GM18909 (cell line): ENCODE results near the gene OR52M1.

ENCODE experiments used
- ATAC-seq: cut with Tn5 transposase; IDR thresholded peaks from one replicate; pipeline ENCODE4 v1.9.1; 2021; ENCODE audit warnings: mild to moderate bottlenecking; ENCODE audit not compliant: unreplicated experiment, poor library complexity

Gene OR52M1

DNA sequence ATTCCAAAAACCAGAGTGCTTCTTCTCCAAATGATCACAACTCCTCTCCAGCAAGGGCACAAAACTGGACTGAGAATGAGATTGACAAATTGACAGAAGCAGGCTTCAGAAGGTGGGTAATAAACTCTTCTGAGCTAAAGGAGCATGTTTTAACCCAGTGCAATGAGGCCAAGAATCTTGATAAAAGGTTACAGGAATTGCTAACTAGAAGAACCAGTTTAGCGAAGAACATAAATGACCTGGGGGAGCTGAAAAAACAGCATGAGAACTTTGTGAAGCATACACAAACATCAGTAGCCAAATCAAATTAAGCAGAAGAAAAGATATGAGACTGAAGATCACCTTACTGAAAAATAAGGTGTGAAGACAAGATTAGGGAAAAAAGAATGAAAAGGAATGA is 15.5 kb downstream of the OR52M1 start:
- ATAC-seq: no peak

DNA sequence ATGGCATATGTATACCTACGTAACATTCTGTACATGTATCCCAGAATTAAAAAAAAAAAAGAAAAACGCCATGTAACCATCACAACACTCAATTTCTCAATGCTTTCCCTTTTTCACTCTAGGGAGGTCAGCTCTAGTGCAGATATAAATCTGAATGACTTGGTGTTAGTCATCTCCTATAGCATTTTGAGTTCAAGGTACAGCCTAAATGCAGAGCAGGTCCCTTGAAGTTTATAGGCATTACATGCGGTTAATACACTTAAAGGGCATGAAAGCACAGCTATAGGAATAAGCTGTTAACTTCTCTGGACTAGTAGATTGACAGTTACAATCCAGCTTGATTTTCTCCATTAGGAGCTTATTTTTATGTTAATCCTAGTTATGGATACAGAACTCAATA is 20.4 kb downstream of the OR52M1 start:
- ATAC-seq: no peak

DNA sequence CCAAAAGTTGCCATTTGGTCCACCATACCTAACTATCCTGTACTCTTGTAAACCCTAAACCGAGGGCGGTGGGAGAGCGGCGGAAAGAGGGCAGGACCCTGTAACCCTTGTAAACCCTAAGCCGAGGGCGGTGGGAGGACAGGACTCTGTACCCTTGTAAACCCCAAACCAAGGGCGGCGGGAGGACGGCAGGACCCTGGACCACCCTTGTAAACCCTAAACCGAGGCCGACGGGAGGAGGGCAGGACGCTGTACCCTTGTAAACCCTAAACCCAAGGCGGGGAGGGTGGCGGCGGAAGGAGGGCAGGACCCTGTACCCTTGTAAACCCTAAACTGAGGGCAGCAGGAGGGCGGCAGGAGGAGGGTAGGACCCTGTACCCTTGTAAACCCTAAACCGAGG is 24.1 kb downstream of the OR52M1 start:
- ATAC-seq: no peak

DNA sequence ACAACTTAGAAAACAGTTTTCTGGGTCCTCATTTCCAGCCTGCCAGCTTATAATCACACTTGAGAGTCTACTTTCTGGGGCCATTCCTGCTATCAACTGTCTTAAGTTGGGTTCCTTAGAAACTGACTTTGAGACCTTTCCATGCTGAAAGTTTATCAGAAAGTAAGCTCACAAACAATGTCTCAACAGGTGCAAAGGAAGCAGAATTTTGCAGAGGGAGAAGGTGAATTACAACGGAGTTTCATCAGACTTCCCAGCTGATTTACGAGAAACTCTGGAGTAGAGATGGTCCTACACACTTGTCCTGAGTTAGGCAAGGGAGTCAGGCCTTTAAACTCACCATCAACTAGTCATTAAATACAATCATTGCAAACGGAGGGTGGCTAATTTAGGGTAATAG is 31.9 kb downstream of the OR52M1 start:
- ATAC-seq: no peak

DNA sequence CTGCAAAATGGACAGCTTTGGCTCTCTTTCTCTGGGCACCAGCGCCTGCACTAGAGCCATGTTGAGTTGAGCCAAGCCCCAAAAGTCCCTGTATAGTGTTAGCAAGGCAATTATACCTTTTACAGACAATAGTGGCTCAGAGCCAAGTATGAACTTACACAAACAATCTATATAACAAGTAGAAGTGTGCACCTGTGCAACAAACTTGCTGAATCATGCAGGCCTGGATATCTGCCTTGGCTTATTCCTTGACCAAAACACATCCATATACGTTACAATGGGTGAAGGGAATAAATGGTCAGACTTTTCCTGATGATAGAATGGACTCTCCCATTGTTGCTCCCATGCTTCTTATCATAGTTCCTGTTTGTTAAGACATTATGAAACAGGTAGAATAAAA is 32.8 kb downstream of the OR52M1 start:
- no peak for ATAC-seq

DNA sequence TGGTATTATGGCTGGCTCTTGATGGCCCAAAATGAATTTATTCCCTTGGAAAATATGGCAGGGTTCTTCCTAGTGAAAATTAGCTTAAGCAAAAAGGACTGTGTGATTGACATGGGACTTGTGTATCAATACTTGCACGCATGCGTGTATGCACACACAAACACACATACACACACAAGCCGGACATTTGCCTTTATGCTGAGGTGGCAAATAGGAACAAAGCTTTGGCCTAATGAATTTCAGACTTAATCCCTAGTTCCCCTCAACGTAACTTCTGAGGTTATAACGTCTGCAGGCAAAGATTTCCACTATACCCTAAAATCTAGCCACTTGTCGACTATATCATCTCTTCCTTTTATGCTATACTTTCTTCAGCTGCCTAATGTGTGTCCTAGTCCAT is 33.6 kb downstream of the OR52M1 start:
- ATAC-seq: no peak

DNA sequence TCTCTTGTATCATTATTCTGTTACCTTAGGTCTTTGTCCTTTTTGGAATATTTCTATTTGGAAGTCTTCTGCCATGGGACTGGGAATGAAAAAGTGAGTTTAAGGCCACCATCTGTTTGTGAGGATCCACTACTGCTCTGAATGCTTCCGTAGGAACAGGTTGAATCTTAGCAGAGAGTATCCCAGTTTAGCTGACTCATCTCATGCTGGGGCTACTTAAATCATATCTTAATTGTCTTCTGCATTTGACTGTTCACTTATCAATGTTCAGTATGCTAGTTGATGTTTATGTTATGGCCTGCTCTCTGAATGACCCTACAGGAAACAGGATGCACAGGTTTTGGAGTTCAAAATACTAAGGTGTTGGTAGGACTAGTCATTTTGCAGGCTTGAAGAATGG is 35.1 kb downstream of the OR52M1 start:
- no peak for ATAC-seq

DNA sequence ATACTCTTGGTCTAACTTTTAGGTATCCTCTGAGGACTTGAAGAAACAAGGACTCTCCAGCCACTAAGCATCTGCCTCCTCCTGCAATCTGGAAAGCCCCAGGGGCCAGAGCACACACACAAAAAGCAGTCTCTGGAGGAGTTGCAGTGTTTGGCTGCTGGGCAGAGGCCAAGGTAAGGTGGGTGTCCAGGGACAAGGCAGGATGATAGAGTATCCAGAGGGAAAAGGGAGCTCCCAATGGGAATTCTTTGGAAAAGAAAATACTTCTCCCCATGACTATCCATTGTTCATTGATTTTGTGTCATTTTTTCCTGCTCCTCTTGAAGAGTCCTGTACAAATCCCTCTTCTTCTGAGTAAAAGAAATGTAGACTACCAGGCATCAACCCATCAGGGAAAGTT is 36.5 kb downstream of the OR52M1 start, which contains the start of gene OR52I2:
OR52I2 (plus strand) TSS at position 301 of the 400 bp plus-strand sequence.
- ATAC-seq: no peak

DNA sequence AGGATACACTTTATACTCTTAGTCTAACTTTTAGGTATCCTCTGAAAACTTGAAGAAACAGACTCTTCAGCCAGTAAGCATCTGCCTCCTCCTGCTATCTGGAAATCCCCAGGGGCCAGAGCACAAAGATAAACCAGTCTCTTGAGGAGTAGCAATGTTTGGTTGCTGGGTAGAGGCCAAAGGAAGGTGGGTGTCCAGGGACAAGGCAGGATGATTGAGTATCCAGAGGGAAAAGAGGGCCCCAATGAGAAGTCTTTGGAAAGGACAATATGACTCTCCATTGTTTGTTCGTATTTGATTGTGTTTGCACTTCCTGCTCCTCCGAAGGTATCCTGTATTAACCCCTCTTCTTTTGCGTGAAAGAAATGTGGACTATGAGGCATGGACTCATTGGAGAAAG is 44.0 kb downstream of the OR52M1 start:
- ATAC-seq: no peak

DNA sequence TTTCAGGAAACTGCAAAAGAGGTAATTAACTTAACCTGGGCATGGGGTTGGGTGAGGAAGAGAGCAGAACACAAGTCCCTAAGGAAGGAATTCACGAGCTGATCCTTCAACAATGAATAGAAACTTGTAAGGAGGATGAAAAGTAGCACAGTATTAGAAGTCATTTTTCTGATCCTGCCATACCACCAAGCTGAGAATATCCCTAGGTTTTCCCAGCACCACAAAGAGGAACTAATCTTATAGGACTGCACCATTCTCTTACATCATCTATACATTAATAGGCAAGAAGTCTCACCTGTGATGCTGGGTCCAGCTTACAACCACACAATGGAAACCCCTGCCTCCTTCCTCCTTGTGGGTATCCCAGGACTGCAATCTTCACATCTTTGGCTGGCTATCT is 48.7 kb downstream of the OR52M1 start, which contains the start of gene OR52I1:
OR52I1 (plus strand) TSS at position 301 of the 400 bp plus-strand sequence; CDS start at position 301, 0 bp downstream.
- ATAC-seq: no peak
